ENCODE measurements around the gene IAH1.
A peak's percentile ranks its signal among the peaks of the same experiment; 100 is the strongest.
"Not testable (repeated sequence)": the region's sequence is repeated elsewhere in the genome, so short reads cannot be mapped to it uniquely, and the experiment has no call there.

The IAH1 gene

DNA sequence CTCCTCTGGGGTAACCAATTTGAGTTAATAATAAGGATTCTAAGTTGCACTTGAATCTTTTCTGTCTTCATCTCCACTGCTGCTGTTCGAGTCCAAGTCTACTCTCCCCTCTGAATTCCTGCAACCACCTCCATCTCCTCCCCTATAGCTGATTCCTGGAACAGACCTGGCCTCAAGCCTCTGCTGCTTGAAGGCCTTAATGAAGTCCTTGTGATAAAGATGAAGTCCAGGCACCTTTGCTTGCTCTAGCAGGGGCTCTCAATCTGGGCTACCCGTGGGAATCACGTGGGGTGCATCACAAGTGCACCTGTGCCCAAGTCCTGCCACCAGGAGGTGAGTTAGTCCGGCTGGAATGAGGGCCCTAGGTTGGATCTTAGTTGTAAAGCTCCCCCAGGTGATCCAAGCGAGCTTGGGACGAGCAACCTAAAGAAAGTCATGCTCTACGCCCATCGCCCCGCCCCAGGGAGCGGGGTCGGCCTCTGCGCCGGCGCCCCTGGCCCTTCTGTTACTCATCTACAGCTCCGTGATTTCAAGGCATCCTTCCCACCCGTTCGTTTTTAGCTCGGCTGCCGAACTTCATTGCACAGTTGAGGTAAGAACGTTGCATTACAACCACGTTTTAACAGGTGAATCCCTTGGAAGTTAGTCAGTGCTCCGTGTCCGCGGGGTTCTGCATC is 905 bp upstream of the IAH1 start:
- DNase-seq (ENCODE audit: low read depth): no peak

DNA sequence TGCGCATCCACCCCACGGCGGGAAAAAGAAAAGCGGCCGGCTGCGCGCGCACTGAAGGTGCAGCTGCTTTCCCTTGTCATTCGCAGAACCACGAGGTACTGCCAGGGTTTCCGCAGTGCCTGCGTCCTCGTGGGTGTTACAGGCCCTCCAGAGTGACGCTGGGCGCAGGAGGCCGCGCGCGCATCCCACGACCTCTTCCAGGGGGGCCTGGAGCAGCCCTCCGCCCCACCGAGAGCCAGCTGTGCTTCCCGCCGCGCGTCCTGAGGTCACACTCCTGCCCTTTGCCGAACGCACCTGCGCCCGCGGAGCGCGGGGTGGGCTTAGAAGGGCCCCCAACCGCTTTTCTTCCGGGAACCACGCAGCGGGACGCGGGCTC is 378 bp upstream of the IAH1 start:
- DNase-seq (ENCODE audit: low read depth): peak; percentile 51

DNA sequence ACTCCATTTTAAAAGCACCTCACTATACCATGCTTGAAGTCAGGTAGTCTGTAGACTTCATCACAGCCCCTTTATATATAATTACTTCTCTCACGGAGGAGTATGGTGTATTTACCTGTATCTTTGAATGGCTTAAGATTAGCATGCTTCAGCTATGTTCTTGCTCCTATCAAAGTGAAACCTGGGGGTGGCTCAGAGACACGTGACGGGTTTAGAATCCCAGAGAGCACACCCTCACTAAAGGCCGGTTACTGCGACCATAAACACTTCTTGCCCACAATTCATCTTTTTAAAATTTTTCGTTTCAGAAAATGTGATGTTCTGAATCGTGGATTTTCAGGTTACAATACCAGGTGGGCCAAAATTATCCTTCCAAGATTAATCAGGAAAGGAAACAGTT is 3.6 kb downstream of the IAH1 start:
- no peak for DNase-seq (ENCODE audit: low read depth)

GRCh38 chr2:9478526-9478925 is 4.2 kb downstream of the IAH1 start:
- DNase-seq (ENCODE audit: low read depth): no peak

DNA sequence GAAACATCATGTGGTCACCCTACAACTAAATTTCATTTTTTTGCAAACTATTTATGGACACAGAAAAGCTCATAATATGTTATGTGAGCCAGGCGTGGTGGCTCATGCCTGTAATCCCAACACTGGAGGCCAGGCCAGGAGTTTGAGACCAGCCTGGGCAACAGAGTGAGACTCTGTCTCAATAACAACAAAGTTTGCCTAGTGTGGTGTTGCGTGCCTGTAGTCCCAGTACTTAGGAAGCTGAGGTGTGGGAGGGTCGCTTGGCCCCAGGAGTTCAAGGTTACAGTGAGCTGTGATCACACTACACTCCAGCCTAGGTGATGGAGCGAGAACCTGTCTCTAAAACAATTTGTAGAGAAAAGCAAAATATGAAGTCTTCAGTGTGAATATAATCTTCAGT is 5.8 kb downstream of the IAH1 start:
- no peak for DNase-seq (ENCODE audit: low read depth)

DNA sequence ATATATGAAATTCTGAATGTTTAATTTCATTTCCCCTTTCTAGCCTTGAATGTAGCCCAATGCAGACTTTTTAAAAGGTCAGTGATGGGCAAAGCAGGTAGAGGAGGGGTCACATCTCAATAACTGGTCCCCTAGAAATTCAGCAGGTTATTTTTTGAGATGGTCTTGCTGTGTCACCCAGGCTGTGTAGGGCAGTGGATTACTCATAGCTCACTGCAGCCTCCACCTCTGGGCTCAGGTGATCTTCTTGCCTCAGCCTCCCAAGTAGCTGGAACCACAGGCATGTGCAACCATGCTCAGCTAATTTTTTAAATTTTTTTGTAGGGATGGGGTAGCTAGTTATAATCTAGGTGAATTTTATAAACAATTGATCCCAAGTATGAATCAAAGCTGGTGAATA is 8.8 kb downstream of the IAH1 start:
- no peak for DNase-seq (ENCODE audit: low read depth)

GRCh38 chr2:9484533-9484932 is 10.2 kb downstream of the IAH1 start:
- no peak for DNase-seq (ENCODE audit: low read depth)

- DNase-seq (ENCODE audit: low read depth): no peak
Measured at GRCh38 chr2:9488583-9489547, 14.5 kb downstream of the IAH1 start.

DNA sequence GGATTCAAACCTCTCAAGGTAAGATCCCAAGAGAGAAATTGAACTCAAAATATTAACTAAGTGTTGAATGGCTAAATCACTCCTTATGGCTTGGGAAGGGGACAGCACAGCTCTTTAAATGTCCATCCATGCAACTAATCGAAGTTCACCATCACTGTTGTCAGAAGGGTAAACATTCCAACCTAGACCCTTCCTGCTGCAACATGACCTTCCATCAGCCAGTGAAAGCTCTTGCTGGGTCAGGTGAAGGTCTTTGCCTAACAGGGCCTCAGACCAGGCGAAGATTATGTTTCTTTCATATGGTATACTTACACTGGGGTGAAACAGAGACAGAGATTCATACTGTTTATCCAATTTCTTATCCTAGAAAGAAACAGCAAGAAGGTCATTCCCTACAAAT is 16.4 kb downstream of the IAH1 start:
- no peak for DNase-seq (ENCODE audit: low read depth)

DNA sequence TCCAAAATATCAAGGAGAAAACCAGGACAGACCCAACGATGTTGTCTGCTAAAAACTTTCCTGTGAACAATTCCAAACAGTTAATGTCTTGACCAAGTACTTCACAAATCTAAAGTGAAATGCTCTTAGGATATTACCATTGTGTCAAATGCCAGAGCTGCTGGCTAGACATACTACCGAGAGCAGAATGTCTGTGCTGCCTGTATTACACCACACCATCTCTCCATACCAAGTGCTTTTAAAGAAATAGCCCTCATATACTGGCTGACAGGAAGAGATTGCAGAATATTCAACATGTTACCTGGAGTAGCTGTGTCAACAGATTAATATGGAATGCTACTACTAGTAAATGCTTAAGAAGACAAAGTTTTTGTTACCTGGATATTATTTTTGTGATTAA is 18.6 kb downstream of the IAH1 start:
- no peak for DNase-seq (ENCODE audit: low read depth)

DNA sequence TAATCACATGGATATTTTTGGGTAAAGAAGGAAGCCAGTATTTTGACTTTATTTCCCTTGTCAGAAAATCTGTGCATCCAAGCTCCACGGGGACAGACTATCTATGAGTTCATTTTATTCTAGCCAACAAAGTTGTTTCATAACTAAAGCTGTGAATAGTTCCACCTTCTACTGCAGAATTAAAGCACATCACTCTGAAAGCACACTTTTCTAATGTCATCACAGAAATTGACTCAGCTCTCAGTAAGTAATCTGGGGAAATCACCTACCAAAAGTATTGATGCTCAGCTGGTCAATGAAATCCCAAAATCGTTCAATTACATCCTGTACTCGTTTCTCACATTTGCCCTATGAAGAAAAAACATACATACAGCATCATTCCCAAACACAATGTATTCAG is 19.1 kb downstream of the IAH1 start:
- DNase-seq (ENCODE audit: low read depth): no peak

- DNase-seq (ENCODE audit: low read depth): no peak
Measured at GRCh38 chr2:9494081-9494480, 19.7 kb downstream of the IAH1 start.

DNA sequence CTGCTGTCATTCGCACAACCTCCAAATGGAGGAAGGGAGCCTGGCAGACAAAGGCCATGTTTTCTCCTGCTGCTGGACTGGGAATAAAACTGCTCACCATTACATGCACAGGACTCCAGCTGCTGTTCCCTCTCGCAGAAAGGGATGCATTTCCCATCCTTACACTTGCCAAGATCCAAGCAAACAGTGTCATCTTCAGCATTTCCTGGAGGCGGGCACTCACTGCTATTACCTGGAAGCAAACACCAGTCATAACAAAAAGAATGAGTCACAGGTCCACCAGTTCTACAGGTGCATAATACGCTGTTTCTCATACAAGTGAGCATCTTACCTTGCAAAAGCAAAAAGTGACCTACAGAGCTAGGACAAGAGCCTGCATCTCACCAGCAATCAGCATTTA is 22.7 kb downstream of the IAH1 start:
- DNase-seq (ENCODE audit: low read depth): no peak

DNA sequence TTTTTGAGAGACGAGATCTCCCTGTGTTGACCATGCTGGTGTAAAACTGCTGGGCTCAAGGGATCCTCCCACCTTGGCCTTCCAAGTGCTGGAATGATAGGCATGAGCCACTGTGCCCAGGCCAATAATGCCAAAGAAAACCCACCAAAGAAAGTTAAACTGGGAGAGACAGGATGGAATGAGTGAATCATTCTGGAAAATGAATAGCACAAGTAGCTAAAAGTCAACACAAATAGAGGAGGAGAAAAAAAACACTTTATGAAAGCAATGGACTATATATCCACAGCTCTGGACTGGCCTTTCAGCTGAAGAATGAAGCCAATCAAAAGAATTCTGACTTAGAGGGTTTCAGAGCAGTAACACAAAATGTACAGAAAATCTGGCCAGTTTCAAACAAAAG is 23.9 kb downstream of the IAH1 start:
- no peak for DNase-seq (ENCODE audit: low read depth)

GRCh38 chr2:9508931-9509330 is 34.6 kb downstream of the IAH1 start:
- no peak for DNase-seq (ENCODE audit: low read depth)

GRCh38 chr2:9513946-9514345 is 39.6 kb downstream of the IAH1 start:
- not testable (repeated sequence) for DNase-seq (ENCODE audit: low read depth)

DNA sequence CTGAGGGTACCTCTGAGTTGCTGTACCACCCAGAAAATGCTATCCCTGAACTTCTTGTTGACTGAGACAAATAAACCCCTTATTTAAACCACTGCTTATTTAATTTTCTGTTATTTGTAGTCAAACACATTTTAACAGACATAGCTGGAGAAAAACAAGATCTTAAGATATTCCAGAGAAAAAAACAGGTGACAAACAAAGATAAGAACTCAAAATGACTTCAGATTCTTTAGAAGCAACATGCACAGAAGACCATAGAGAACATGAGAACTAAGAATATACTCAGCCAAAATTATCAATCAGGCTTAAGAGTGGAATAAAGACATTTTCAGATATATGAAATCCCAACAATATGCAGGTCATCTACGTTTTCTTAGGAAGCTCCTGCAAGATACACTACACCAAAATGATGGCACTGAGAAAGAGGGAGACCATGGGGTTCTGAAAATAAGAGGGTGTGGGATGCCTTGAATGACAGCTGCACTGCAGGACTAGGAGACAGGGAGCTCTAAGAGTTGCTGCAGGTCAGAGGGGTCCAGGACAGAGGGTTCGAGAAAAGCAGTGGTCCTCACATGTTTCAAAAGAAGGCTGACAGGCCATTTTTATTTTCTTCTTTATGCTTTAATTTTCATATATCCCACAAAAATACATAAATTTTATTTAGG is 42.9 kb downstream of the IAH1 start:
- DNase-seq (ENCODE audit: low read depth): no peak

GRCh38 chr2:9518163-9518562 is 43.8 kb downstream of the IAH1 start:
- no peak for DNase-seq (ENCODE audit: low read depth)

- DNase-seq (ENCODE audit: low read depth): no peak
Measured at GRCh38 chr2:9518780-9519179, 44.4 kb downstream of the IAH1 start.

GRCh38 chr2:9519250-9519649 is 44.9 kb downstream of the IAH1 start:
- DNase-seq (ENCODE audit: low read depth): no peak

DNA sequence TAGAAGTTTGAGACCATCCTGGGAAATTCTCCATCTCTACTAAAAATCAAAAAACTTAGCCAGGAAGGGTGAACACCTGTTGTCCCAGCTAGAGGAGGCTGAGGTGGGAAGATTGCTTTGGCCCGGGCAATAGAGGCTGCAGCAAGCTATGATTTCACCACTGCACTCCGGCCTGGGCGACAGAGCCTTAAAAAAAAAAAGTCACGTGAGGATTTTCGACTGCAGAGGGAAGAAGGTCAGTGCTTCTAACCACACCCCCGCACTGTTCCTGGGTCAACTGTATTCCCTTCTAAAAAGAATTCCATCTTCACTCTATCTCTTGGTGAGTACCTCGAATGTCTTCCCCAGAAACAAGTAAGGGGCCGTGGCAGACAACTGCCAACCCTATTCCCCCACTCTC is 49.9 kb downstream of the IAH1 start:
- DNase-seq (ENCODE audit: low read depth): no peak

DNA sequence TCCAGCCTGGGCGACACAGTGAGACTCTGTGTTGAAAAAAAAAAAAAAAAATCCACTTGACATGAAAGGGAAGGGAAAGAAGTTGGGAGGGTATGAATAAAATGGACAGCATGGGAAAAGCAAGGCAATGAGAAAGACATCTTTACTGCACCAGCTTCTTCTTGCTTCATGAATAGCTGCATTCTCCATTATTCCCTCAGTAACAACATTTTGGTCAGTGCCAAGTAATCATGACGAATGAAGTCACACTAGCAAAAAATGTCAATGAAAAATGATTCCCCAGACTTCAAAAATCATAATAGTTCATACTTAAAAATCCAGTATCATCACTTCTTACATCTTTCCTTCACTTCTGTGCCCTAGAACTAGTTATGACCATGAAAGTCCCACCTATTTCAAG is 50.9 kb downstream of the IAH1 start:
- no peak for DNase-seq (ENCODE audit: low read depth)
